ENCODE measurements around the gene YPEL3. TPM values are rescaled to one million over a fixed set of nuclear protein-coding genes. Genes with fewer than 3 reads are reported as not detected.

The YPEL3 gene
- total and polyA plus RNA-seq, 2 donors (not counting 3 experiments of a cell fraction or from before 2014, with no cell fraction given): 46.1 to 78.0 TPM

- H2AFZ ChIP-seq (ENCODE audit: low read depth, low read length): no peak overlapping the region
- POLR2A ChIA-PET: no interaction called here
Observed at GRCh38 chr16:30117768-30118167, 21.8 kb upstream of the YPEL3 start.

More at GRCh38 chr16:30117768-30118167, 21.8 kb upstream of the YPEL3 start:
- dilution Hi-C loops (cut with MboI; ENCODE audit: extremely low pct_ligation_motif_present, low sequenced_read_pairs): no loop called here
- no TSS peak for BruUV-seq (replicated peaks)
- Histone ChIP-seq H3K27ac (ENCODE audit: insufficient read depth, low read depth, low read length) (no peak overlapping the region), H3K9me1 (replicated peaks; ENCODE audit: control insufficient read depth, extremely low read depth, insufficient read depth, low read length) (no peaks in the 10 kb centered on the region), H3K4me3 (replicated peaks in 1 of 3; ENCODE audit: insufficient read depth in 1 of 3, low read depth in 1 of 3, low read length in 3 of 3) (no peak overlapping the region), H3K4me2 (ENCODE audit: insufficient read depth, low read length) (no peak overlapping the region), H3K9ac (replicated peaks; ENCODE audit: extremely low read depth, insufficient read depth, low read length) (no peak overlapping the region), H3K9me3 (replicated peaks; ENCODE audit: control insufficient read depth, insufficient read depth, low read length) (no peaks in the 10 kb centered on the region), H4K20me1 (replicated peaks; ENCODE audit: control insufficient read depth, extremely low read depth, insufficient read depth, low read length) (no peaks in the 10 kb centered on the region), H3K36me3 (ENCODE audit: control insufficient read depth in 2 of 2, extremely low read depth in 1 of 2, insufficient read depth in 2 of 2, low read length in 2 of 2) (peaks cover 16 to 39% of the 10 kb centered on the region in 2 experiments), H3K79me2 (ENCODE audit: control insufficient read depth, insufficient read depth, low read length) (peaks cover 5% of the 10 kb centered on the region), H3K4me1 (ENCODE audit: control insufficient read depth, extremely low read depth, insufficient read depth, low read length) (peaks cover 14% of the 10 kb centered on the region), H3K27me3 (ENCODE audit: control insufficient read depth in 2 of 2, insufficient read depth in 2 of 2, low read length in 2 of 2) (no peaks in the 10 kb centered on the region)
- FAIRE-seq (no peak), DNase-seq (ENCODE audit: low read depth, low spot score) (no peak)
- intact Hi-C loops (cut with micrococcal nuclease): no loop called here
- CTCF ChIA-PET: interaction anchor here (1.6 kb wide), 1 partner anchor 14 kb away, joined by 5 read pairs; no protein-coding TSS in a partner anchor
- no peak for TF ChIP-seq FOS (IDR thresholded peaks at IDR 0.05; ENCODE audit: borderline replicate concordance, insufficient read depth, low read length)
- TF ChIP-seq, protein P1, sequence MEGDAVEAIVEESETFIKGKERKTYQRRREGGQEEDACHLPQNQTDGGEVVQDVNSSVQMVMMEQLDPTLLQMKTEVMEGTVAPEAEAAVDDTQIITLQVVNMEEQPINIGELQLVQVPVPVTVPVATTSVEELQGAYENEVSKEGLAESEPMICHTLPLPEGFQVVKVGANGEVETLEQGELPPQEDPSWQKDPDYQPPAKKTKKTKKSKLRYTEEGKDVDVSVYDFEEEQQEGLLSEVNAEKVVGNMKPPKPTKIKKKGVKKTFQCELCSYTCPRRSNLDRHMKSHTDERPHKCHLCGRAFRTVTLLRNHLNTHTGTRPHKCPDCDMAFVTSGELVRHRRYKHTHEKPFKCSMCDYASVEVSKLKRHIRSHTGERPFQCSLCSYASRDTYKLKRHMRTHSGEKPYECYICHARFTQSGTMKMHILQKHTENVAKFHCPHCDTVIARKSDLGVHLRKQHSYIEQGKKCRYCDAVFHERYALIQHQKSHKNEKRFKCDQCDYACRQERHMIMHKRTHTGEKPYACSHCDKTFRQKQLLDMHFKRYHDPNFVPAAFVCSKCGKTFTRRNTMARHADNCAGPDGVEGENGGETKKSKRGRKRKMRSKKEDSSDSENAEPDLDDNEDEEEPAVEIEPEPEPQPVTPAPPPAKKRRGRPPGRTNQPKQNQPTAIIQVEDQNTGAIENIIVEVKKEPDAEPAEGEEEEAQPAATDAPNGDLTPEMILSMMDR (IDR thresholded peaks at IDR 0.05; ENCODE audit: extremely low read depth in 1 of 2, insufficient read depth in 1 of 2, low read depth in 1 of 2, low read length in 2 of 2): no peak

All from endothelial cell of umbilical vein (primary cell).